GM19372 (cell line): ENCODE results near the gene FAM163B.

Experiments
- ATAC-seq: cut with Tn5 transposase; IDR thresholded peaks from one replicate; pipeline ENCODE4 v1.9.1; 2021; ENCODE audit warnings: mild to moderate bottlenecking, low read depth, moderate library complexity; ENCODE audit not compliant: unreplicated experiment

Gene FAM163B

DNA sequence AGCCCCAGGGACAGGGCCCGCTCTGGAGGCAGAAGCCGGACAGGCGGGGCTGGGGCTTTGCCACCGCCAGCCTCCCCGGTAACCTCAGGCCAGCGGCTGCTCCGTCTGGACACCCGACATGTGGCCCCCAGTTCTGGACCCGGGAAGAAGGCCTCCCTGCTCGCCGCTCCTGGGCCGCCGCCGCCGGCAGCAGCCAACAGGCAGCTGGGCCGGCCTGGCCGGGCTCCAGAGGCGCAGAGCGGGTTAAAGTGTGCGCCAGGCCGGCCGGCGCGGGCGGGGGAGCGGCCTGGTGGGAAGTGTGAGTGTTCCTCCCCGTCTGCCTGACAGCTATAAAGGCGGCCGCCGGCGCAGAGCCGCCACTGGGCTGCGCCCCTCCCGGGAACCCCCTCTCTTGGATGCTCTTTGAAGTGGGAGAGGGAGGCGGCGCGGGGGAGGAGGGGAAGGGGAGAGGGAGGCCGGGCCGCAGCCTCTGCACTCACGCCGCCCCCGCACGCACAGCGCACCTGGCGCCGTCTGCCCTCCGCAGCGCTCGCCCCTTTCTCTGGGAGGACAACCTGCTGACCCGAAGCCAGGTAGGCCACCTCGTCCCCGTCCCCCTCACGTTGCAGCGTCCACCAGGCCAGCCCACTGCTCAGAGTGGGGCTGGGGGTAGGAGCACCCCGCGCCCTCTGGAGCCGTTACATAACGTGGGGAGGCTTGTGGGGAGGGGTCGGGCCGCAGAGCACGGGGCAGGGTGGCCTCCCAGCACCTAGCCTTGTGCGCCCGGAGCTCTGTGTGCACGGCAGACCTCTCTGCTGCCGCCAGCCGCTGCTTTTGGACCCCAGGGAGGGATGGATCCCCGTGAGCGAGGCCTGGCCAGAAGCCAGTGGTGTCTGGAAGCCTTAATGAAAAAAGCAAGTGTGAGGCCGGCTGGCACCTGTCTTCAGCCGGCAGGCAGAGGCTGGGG, 74.6 kb downstream of the FAM163B start, which contains the start of gene ADAMTSL2:
Gene ADAMTSL2, plus strand, starts transcription at position 359 of the 946 bp plus-strand sequence. CDS start 2,009 bp downstream, outside the sequence.
- no peak for ATAC-seq

DNA sequence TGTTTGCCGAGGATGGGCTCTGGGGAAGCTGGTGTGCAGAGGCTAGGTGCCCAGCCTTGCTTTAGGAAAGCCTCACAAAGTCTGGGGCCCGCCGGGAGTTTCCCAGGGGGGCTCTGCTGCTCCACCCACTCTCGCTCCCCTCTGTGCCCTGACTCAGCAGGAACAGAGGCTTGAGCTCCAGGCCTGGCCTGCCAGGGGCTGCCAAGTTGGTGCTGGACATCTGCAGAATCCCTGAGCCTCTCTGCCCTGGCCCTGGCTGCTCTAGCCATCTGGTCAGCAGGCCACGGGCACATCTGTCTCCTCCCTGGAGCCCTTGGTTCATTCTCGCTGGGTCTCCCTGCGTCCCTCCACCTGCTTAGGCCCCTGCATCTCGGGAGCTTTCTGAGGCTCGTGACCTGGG, 75.3 kb downstream of the FAM163B start:
- ATAC-seq, result no peak

DNA sequence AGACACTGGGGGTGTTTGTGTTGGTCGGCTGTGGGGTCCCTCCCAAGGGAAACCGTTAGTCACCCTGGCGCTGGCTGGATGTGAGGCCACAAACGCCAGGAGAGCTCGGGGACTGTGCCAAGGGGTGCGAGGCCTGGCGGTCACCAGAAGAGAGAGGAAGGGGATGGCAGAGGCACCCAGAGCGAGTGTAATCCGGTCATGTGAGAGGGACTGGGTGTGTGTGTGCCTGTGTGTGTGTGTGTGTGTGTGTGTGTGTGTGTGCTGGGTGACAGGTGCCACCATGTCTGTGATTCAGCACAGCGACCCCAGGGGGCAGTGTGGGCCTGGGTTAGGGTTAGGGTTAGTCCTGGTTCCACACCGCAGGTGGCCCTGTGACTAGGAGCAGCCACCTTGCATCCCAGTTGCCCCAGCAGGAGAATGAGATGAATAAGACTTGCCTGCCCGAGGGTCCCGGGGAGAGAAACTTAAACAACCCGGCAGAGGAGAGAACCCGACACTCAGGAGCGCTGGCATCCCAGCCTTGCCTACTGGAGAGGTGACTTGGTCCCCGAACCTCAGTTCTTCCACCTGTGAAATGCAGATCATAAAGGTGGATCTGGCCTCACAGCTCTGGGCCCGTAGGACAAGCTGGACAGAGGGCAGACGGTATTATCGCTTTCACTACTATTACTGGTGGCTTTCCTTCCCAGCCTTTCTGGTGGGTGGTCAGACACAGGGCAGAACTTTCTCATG, 76.1 kb downstream of the FAM163B start:
- no peak for ATAC-seq

- no peak for ATAC-seq
Observed at GRCh38 chr9:133531293-133531692, 77.9 kb downstream of the FAM163B start.

- ATAC-seq, result no peak
Observed at GRCh38 chr9:133529874-133530273, 79.3 kb downstream of the FAM163B start.

GRCh38 chr9:133529457-133529856, 79.7 kb downstream of the FAM163B start:
- ATAC-seq, result no peak

- ATAC-seq, result no peak
Observed at GRCh38 chr9:133528876-133529241, 80.3 kb downstream of the FAM163B start.

GRCh38 chr9:133528001-133528875, 81.0 kb downstream of the FAM163B start:
- ATAC-seq, result no peak

DNA sequence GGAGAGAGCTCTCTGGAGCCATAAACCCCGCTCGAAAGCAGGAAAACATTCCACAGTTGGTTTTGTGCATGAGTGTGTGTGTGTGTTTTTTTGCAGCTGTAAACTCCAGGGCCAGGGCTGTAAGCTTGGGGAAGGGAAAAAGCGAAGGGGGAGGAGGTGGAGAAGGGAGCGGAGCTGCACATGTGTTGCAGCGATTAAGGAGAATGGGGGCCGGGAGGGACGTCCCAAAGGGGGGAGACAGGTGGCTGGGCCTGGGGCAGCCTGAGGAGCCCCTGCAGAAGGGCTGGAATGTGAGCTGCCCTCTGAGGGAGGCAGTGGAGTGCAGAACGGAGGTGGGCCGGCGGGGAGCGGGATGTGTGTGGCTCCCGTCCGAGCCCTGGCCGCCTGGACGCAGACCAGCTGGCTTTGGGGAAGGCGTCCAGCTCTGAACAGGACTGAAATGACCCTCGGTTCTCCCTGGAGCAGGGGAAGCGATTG, 81.7 kb downstream of the FAM163B start:
- no peak for ATAC-seq
